Endothelial cell (in vitro differentiated cells): ENCODE results near the gene CAP2. TPM values are rescaled to one million over a fixed set of nuclear protein-coding genes. Genes with fewer than 3 reads are reported as not detected.
A peak's percentile ranks its signal among the peaks of the same experiment; 100 is the strongest.

ENCODE experiments used
- DNase-seq: peaks from one replicate; pipeline ENCODE4 v3.0.0; 2021; ENCODE audit warnings: low spot score
- H3K27ac Mint-ChIP-seq: one replicate; pipeline ENCODE4 v1.8.0; 2021; ENCODE audit warnings: mixed read lengths, inconsistent platforms; ENCODE audit not compliant: unreplicated experiment
- H3K27me3 Mint-ChIP-seq: one replicate; pipeline ENCODE4 v1.8.0; 2021; ENCODE audit warnings: mild to moderate bottlenecking, moderate library complexity, mixed read lengths, inconsistent platforms; ENCODE audit not compliant: unreplicated experiment
- H3K36me3 Mint-ChIP-seq: one replicate; pipeline ENCODE4 v1.8.0; 2021; ENCODE audit warnings: mild to moderate bottlenecking, low read depth, mixed read lengths, inconsistent platforms; ENCODE audit not compliant: unreplicated experiment
- H3K4me1 Mint-ChIP-seq: one replicate; pipeline ENCODE4 v1.8.0; 2021; ENCODE audit warnings: mild to moderate bottlenecking, mixed read lengths, inconsistent platforms; ENCODE audit not compliant: unreplicated experiment
- H3K4me3 Mint-ChIP-seq: one replicate; pipeline ENCODE4 v1.8.0; 2021; ENCODE audit warnings: mild to moderate bottlenecking, mixed read lengths, inconsistent platforms; ENCODE audit not compliant: unreplicated experiment
- H3K9me3 Mint-ChIP-seq: one replicate; pipeline ENCODE4 v1.8.0; 2021; ENCODE audit warnings: mixed read lengths, inconsistent platforms; ENCODE audit not compliant: unreplicated experiment
- CTCF ChIP-seq: fragments of 200-600 bp; sonication (generic); IDR thresholded peaks from one replicate; pipeline ENCODE4 v1.5.0; 2021; ENCODE audit warnings: antibody characterized with exemption; ENCODE audit not compliant: unreplicated experiment
- total RNA-seq: library from RNA; stranded (reverse); fragmentation: NEBNext Ultra II Directional; extraction: Animal tissue kit (Norgen Biotek cat#: 25700); gene quantifications from one replicate; pipeline ENCODE4 v1.2.1, GENCODE V29; 2021; ENCODE audit not compliant: unreplicated experiment

The CAP2 gene
- total RNA-seq, 1 donor from 2014 or later, result 4.4 TPM

GRCh38 chr6:17458966-17459365 is 65.6 kb downstream of the CAP2 start:
- Mint-ChIP-seq H3K4me1 (no peaks in the 10 kb centered on the region), H3K27ac (no peak overlapping the region), H3K36me3 (no peaks in the 10 kb centered on the region), H3K4me3 (no peak overlapping the region), H3K27me3 (no peaks in the 10 kb centered on the region), H3K9me3 (no peaks in the 10 kb centered on the region)
- no peak for DNase-seq
- no peak for TF ChIP-seq CTCF

DNA sequence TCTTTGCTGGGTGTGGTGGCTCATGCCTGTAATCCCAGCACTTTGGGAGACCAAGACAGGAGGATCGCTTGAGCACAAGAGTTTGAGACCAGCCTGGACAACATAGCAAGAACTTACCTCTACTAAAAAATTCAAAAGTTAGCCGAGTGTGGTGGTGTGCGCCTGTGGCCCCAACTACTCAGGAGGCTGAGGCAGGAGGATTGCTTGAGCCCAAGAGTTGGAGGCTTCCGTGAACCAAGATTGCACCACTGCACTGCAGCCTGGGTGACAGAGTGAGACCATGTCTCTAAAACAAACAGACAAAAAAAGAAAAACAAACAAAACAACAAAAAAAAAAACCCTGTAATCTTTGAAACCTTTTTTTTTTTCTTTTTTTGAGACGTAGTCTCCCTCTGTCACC is 67.5 kb downstream of the CAP2 start:
- peaks cover 2% of the 10 kb centered on the region for H3K4me1 Mint-ChIP-seq
- no peaks in the 10 kb centered on the region for H3K27me3 Mint-ChIP-seq
- no peak overlapping the region for H3K4me3 Mint-ChIP-seq
- no peaks in the 10 kb centered on the region for H3K9me3 Mint-ChIP-seq
- TF ChIP-seq CTCF, result no peak
- H3K36me3 Mint-ChIP-seq, result no peaks in the 10 kb centered on the region
- no peak overlapping the region for H3K27ac Mint-ChIP-seq
- DNase-seq, result no peak

GRCh38 chr6:17466147-17466546 is 72.8 kb downstream of the CAP2 start:
- DNase-seq, result no peak
- no peak overlapping the region for H3K27ac Mint-ChIP-seq
- H3K4me3 Mint-ChIP-seq, result no peak overlapping the region
- H3K4me1 Mint-ChIP-seq, result peaks cover 2% of the 10 kb centered on the region
- H3K36me3 Mint-ChIP-seq, result no peaks in the 10 kb centered on the region
- no peak for TF ChIP-seq CTCF
- H3K27me3 Mint-ChIP-seq, result peaks cover 1% of the 10 kb centered on the region
- H3K9me3 Mint-ChIP-seq, result no peaks in the 10 kb centered on the region

- no peak overlapping the region for H3K4me3 Mint-ChIP-seq
- no peak for TF ChIP-seq CTCF
- H3K27ac Mint-ChIP-seq, result no peak overlapping the region
- peaks cover 1% of the 10 kb centered on the region for H3K27me3 Mint-ChIP-seq
- no peaks in the 10 kb centered on the region for H3K9me3 Mint-ChIP-seq
- H3K36me3 Mint-ChIP-seq, result no peaks in the 10 kb centered on the region
- no peak for DNase-seq
- peaks cover 2% of the 10 kb centered on the region for H3K4me1 Mint-ChIP-seq
Measured at GRCh38 chr6:17466707-17467106, 73.3 kb downstream of the CAP2 start.

DNA sequence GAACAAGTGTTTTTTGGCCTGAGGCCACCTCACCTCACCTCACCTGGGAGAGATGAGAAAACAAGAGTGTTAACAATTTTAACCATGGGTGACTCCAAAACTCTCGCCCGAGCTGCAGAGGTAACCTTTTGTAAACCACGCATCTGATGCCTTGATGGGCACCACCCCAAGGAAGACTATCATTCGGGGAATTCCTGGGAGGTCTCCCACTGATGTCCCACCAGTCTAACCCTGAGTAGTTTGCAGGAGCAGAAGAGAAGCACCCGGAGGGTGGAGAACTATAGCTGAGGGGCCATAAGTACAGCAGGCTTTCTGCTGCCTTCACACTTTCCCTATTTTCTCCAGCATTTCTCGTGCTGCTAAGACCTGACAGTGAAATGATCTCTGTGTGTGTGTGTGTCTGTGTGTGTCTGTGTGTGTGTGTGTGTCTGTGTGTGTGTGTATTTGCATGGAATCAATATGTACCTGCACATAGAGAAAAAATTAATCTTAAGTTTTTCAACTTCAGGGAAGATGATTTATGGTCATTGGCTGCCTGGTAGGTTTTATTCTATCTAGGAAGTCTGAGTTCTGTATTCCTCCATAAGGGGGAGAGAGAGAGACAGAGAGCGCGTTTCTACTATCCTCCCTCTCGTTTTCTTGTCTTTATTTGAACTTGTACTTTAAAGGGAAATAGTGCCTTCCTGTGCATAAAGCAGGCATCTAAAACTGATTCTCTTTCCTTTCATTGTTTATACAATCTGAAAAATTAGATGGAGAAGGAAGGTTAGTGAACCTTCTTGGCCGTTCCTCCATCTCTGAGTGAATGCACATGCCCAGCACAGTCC is 75.8 kb downstream of the CAP2 start:
- H3K4me1 Mint-ChIP-seq, result peaks cover 9% of the 10 kb centered on the region
- no peak overlapping the region for H3K27ac Mint-ChIP-seq
- H3K9me3 Mint-ChIP-seq, result no peaks in the 10 kb centered on the region
- no peak overlapping the region for H3K4me3 Mint-ChIP-seq
- no peak for DNase-seq
- peak; percentile 28 for TF ChIP-seq CTCF
- H3K27me3 Mint-ChIP-seq, result peaks cover 1% of the 10 kb centered on the region
- no peaks in the 10 kb centered on the region for H3K36me3 Mint-ChIP-seq
